GM12801 (cell line): ENCODE results near the gene DCST1.

Experiments used
- CTCF ChIP-seq: IDR thresholded peaks from one replicate; pipeline ENCODE4 v1.5.1; 2011; ENCODE audit warnings: control low read depth; ENCODE audit not compliant: insufficient read length; ENCODE audit errors: extremely low read depth

Gene DCST1

GRCh38 chr1:155072531-155073289 lies 39.1 kb downstream of the DCST1 start:
- TF ChIP-seq CTCF, result no peak

- no peak for TF ChIP-seq CTCF
Observed at GRCh38 chr1:155073377-155074242, 40.0 kb downstream of the DCST1 start.

- TF ChIP-seq CTCF, result no peak
Observed at GRCh38 chr1:155075535-155075934, 41.9 kb downstream of the DCST1 start.

GRCh38 chr1:155076371-155076770 lies 42.7 kb downstream of the DCST1 start:
- TF ChIP-seq CTCF, result no peak

- TF ChIP-seq CTCF, result no peak
Observed at GRCh38 chr1:155077346-155077745, 43.7 kb downstream of the DCST1 start.

- TF ChIP-seq CTCF, result no peak
Observed at GRCh38 chr1:155077758-155078445, 44.3 kb downstream of the DCST1 start.

GRCh38 chr1:155078469-155079209 lies 45.0 kb downstream of the DCST1 start, which contains the start of gene EFNA3:
EFNA3 (plus strand) TSS chr1:155078837; CDS start chr1:155078942, 105 bp downstream.
- no peak for TF ChIP-seq CTCF
